NCI-H82 treated with DMSO at 0.1 percent for 48 hours (cell line): ENCODE results near the gene TUBA1A.
"Not testable (repeated sequence)": the region's sequence is repeated elsewhere in the genome, so short reads cannot be mapped to it uniquely, and the experiment has no call there.

ENCODE experiments used
- DNase-seq: peaks from one replicate; lab custom pipeline; 2025; ENCODE audit not compliant: unreplicated experiment; lab: John Stamatoyannopoulos, UW

Gene TUBA1A

DNA sequence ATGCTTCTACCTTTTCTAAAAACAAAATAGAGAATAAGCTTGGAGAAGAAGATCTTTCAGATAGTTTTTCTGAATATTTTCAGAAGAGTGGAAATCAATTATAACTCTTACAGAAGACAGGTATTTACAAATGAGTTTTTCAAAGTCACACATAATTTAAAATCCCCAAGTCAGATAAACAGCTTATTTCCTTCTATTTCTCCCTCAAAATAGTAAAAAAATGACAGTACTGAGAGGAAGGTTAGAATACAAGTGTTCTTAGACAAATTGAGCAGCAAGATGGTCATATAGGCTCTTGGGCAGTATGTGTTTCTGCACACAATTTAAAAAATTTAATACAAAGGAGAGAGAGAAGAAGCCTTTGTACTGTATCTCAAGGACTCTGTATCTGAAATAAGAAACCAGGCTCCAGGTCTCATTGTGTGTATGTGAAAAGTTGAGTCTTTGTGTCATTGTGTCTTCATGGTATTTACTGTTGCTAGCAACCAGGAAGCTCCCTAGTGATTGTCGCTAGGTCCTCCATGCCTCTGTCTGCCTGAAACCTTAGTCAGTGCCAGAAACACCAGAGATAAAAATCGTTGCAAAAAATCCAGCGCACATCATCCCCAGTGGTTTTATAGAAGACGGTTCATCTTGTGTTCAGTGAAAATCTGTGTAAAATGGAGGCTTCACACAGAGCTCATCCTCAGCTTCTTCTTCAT lies 12.9 kb upstream of the TUBA1A start:
- no peak for DNase-seq

DNA sequence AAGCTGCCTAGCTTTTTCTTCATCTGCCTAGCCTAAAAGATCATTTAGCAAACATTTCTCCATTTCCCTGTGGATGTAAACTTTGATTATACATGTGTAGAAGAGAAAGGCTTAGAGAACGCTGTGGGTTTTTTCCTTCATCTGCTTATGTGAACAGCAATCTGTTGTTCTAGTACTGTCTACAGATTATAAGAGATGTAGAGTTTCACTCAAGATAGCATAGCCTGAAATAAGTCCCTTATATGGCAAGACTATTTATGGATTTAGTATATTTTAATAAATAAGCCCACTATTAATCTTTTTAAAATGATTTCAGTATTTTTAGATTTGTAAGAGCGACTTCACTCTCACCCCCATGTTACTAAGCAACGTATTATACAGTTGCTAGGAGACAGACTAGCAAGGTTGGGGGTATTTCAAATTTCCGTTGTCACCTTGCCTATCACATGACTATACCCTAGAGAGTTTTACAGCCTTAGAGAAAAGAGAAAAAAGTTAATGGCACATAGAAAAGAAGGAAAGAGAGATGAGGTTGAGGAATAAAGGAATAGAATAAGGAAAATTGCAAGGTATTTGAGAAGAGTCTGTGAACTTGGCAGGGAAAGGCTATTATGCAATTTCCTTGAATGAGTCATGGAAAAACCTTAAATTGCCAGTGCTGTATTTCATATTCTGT lies 12.2 kb upstream of the TUBA1A start:
- DNase-seq, result peak; percentile 75

DNA sequence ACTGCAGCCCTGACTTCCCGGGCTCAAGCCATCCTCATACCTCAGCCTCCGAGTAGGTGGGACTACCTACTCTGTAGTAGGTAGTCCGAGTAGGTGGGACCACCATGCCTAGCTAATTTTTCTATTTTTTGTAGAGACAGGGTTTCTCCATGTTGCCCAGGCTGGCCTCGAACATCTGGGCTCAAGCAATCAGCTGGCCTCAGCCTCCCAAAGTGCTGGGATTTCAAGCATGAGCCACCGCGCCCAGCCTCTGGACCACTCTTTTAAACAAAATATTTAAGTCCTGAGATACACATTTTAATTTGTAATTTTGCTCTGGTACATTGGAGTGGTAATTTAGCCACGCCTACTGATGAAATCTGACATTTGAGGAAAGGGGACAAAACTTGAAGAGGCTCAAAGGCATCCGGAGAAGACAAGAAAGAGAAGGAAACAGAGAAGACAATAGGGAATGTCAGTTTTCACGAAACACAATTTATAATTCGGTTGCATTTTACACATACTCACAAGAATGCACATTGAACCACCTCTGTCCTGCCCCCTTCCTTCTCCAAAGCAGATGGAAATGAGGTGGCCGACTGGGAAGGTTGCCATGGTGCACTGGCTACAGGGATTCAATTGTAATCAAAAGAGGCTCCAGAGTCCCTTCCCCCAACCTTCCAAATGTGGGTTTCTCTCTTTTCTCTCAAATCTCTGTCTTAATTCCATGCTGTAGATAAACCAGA lies 9.7 kb upstream of the TUBA1A start:
- no peak for DNase-seq

DNA sequence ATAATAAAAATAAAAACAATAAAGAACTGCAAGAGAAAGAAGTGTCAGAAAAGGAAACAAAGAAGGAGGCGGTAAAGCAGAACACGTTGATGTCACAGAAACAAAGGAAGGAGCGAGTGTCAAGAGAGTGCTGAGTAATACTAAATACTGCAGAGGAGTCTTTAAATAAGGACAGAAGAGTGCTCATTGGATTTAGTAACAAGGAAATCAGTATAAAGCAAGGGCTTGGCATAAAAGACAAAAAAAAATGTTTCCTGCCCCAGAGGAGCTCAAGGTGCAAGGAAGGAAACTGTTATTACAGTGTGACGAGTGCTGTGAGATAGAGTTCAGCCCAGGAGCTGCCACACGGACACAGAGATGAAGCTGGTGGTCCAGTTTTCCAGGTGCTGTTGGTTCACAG lies 8.4 kb upstream of the TUBA1A start:
- DNase-seq, result no peak

DNA sequence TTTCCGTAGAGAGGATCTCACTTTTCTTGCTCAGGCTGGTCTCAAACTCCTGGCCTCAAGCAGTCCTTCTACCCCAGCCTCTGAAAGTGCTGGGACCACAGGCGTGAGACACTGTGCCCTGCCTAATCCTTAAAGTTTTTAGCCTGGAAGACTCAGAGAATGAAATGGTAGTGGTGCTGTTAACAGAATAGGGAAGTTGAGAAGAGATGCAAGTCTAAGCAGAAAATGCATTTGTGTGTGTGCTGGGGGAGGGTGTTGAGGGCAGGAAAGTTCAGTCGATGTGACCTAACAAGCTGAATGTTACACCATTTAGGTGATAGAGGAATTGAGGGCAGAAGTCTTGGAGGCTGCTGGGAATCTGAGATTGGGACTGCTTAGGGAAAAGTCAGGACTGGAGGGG lies 6.9 kb upstream of the TUBA1A start:
- DNase-seq, result no peak

- DNase-seq, result not testable (repeated sequence)
Measured at GRCh38 chr12:49193746-49194145, 4.9 kb upstream of the TUBA1A start.

DNA sequence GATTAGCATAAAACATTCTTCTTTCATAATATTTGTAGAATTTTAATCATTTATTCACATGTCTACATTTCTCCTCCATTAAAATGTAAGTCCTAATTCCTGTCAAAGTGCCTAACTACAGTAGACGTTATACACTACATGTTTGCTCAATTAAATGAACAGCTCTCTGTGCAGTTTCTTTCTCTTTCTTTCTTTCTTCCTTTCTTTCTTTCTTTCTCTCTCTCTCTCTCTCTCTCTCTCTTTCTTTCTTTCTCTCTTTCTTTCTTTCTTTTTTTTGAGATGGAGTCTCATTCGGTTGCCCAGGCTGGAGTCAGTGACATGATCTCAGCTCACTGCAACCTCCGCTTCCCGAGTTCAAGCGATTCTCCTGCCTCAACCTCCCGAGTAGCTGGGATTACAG lies 2.6 kb upstream of the TUBA1A start:
- not testable (repeated sequence) for DNase-seq

DNA sequence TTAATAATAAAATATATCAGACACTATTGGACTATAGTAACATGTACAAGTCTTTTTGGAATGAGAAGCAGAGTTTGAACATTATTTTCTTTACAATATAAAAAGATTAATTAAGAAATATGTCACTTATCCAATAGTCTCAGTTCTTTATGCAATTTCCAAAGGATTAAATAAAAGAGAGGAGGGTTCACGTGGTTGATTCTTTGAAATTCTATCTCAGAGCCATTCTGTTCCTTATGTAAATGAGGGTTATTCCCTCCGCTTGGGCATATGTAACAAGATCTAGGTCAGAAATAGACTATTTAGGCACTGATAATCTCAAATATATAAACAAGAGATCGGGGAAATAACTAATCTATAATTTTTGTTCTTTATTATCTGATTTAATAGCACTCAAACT lies 2.1 kb upstream of the TUBA1A start:
- DNase-seq, result peak; percentile 19

DNA sequence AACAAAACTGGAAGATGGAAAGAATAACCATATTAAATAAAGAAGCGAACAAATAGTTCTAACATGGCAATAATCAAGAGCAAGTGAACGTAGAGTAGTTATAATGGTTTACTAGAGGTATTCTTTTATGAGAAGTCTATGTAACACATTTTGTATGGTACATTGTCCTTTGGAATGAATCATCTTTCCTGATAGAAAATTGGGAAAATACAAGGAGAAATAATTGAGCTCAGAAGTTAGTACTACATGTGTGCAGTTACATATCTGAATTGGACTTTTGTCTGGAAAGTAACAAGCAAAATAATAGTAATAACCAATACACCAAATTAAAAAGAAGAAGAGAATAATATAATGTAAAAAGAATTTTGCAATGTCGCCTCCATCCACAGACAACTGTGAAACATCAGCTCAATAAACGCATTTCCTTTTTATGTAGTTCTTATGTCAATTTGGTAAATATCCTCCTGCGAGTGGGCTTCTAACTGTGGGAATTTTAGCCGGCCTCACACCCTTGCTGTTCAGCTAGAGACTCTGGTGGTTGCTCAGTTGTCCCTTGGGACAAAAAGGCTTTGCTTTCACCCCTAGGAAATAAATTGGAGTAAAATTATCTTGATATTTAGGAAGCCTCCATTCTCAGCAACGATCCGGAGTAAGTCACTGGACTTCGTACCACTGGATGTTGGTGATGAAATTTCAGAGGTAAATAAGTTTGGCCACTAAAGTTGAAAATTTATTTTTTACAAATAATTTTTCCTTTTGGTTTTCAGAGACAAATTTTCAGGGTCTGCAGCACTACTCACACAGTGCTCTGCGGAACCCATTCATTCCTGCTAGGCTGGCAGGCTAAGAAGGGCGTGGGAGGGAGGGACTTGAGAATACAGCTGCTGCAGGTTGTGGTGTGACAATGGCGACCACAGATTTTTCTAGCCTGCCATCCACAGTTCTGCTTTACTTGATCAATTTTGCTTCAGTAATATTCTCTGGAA lies 1.1 kb upstream of the TUBA1A start:
- DNase-seq, result no peak

DNA sequence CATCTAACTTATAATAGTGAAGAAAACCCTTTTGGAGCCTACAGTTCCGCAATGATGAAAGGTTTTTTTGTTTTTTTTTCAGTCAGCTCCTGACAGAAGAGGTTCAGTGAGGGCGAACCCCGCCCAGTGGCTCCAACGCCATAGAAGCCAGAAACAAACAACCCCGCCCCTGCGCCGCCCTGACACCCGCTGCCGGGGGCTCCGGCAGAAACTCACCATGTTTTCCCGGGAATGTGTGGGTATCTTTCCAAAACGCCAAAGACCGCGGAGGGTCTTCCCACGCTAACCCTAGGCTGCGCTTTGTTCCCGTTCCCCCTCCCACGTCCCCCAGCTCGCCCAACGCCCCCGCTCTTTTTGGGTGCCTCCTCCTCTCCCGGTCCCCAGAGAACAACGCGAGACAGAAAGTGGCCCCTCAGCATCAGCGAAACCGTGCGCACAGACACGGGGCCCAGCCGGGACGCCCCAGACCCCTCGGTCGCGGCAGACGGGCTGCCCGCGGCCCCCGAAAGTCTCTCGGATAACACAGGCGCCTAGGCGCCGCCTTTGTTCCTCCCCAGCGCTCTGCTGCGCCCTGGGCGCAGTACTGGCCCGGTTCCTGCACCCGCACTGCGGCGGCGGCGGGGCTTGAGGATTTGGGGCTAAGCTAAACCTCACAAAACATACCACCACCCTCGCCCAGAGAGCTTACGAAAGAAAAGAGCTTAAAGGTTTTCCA lies 522 bp downstream of the TUBA1A start:
- no peak for DNase-seq

DNA sequence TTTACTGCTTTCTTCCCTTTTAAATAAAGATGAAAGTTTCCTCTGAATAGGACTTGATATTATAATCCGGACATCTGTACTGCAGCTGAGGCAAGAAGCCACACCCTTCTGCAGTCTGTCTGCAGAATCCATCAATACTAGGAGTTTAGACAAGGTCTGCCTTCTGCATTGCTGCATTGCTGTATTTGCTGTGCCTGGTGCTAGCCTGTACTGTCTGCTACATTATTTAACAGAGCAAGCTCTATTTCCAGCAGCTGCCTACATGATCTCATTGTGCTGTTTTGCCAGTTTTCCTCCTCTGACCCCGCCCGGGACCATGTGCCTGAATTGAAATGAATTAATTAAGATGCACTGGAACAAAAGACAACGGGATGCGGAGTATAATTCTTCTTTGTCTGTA lies 1.7 kb downstream of the TUBA1A start:
- DNase-seq, result no peak

GRCh38 chr12:49186307-49186706 lies 2.6 kb downstream of the TUBA1A start:
- not testable (repeated sequence) for DNase-seq

DNA sequence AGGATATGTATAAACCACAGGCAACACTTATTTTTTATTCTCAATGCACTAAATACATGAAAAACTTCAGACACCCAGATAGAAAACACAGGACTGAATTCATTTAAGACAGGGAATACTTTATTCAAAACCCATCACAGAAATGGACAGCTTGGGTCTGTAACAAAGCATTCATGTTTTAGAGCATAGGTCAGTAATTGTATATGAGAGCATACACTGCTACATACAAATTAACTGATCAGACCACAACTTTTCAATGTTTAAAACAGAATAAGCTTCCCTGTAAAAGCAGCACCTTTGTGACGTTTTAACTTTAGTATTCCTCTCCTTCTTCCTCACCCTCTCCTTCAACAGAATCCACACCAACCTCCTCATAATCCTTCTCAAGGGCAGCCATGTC lies 4.2 kb downstream of the TUBA1A start:
- DNase-seq, result not testable (repeated sequence)

- not testable (repeated sequence) for DNase-seq
Measured at GRCh38 chr12:49183214-49183950, 5.5 kb downstream of the TUBA1A start.

DNA sequence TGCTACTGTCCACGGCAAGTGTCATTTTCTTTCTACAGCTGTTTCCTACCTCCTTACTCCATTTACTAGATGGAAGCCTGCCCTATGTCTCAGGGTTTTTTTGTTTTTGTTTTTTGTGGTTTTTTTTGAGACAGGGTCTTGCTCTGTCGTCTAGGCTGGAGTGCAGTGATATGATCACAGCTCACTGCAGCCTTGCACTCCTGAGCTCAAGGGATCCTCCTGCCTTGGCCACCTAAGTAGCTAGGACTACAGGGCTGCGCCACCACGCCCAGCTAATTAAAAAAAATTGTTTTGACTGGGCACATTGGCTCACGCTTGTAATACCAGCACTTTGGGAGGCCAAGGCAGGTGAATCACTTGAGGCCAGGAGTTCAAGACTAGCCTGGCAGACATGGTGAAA lies 14.7 kb downstream of the TUBA1A start:
- DNase-seq, result no peak

- no peak for DNase-seq
Measured at GRCh38 chr12:49170924-49171323, 18.0 kb downstream of the TUBA1A start.

- no peak for DNase-seq
Measured at GRCh38 chr12:49165114-49165513, 23.8 kb downstream of the TUBA1A start.

GRCh38 chr12:49161901-49162300 lies 27.0 kb downstream of the TUBA1A start:
- DNase-seq, result not testable (repeated sequence)

GRCh38 chr12:49161092-49161795 lies 27.6 kb downstream of the TUBA1A start:
- DNase-seq, result no peak
